ENCODE results near the gene PKMYT1.

The PKMYT1 gene

GRCh38 chr16:2975161-2975795, 5.0 kb downstream of the PKMYT1 start:
- in situ Hi-C loops (cut with HindIII; ENCODE audit: low sequenced_read_pairs), result no loop called here

DNA sequence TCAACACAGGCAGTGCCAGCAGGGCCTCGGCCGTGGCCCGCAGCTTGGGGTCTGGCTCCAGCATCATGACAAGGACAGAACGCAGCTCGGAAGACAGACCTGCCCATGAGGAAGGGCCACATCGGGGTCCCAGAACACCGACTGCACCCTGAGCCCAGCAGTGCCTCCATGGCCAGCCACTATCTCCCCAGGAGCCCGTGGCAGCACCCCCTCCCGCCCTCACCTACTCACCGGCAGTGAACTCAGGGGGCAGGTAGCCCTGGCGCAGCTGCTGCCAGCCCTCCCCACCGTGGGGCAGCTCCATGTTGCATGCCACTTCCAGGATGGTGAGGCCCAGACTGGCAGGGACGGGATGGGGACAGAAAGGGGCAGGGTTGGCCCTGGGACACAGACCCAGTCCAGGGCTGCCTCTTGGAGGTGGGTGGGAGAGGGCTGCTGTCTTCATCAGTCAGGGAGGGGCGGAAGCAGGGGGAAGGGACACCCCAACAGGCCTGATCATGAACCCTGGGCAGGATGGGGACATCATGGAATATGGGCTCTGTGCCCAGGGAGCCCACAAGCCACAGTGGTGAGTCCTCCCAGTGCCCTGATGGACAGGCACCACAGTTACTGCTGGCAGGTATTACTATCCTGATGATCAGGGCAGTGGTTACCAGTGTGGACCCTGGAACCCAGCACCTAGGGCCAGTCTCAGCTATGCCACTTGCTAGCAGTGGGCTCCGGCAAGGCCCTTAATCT, 5.8 kb downstream of the PKMYT1 start:
- in situ Hi-C loops (cut with HindIII; ENCODE audit: low sequenced_read_pairs), result no loop called here

- in situ Hi-C loops (cut with HindIII; ENCODE audit: low sequenced_read_pairs), result no loop called here
Measured at GRCh38 chr16:2973605-2974318, 6.5 kb downstream of the PKMYT1 start.

GRCh38 chr16:2973093-2973492, 7.2 kb downstream of the PKMYT1 start:
- in situ Hi-C loops (cut with HindIII; ENCODE audit: low sequenced_read_pairs), result no loop called here

GRCh38 chr16:2971985-2972784, 8.1 kb downstream of the PKMYT1 start:
- in situ Hi-C loops (cut with HindIII; ENCODE audit: low sequenced_read_pairs), result no loop called here

DNA sequence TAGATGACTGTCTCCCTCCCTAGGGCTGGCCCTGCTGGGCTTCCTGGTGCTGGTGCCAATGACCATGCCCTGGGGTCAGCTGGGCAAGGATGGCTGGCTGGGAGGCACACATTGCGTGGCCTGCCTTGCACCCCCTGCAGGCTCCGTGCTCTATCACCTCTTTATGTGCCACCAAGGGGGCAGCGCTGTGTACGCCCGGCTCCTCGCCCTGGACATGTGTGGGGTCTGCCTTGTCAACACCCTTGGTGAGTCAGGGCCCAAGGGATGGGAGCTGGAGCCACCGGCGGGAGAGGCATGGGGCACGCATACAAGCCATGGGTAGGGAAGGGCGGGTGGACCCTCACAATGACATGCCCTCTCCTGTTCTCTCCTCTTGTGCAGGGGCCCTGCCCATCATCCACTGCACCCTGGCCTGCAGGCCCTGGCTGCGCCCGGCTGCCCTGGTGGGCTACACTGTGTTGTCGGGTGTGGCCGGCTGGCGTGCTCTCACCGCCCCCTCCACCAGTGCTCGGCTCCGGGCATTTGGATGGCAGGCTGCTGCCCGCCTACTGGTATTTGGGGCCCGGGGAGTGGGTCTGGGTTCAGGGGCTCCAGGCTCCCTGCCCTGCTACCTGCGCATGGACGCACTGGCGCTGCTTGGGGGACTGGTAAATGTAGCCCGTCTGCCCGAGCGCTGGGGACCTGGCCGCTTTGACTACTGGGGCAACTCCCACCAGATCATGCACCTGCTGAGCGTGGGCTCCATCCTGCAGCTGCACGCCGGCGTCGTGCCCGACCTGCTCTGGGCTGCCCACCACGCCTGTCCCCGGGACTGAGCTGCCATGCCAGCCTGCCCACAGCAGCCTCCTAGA, 8.9 kb downstream of the PKMYT1 start:
- in situ Hi-C loops (cut with HindIII; ENCODE audit: low sequenced_read_pairs), result no loop called here

DNA sequence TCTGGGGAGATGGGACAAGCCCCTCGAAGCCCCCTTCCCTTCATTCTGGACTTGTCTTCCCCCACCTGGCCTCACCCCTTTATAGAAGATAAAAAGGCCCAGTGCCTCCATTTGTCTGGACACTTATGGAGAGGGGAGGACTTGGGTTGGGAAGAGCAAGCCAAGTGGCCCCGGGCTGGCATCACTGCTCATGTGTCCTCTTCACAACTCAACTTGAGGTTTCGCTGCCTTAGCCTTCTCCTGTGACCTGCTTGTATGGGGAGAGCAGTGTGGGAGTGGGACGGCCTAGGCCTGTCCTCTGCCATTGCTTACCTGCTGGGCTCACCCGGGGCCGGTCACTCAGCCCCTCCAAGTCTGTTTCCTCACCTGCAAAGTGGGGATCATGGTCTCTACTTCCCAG, 9.7 kb downstream of the PKMYT1 start:
- in situ Hi-C loops (cut with HindIII; ENCODE audit: low sequenced_read_pairs), result no loop called here

- in situ Hi-C loops (cut with HindIII; ENCODE audit: low sequenced_read_pairs), result no loop called here
Measured at GRCh38 chr16:2969545-2970521, 10.4 kb downstream of the PKMYT1 start.

DNA sequence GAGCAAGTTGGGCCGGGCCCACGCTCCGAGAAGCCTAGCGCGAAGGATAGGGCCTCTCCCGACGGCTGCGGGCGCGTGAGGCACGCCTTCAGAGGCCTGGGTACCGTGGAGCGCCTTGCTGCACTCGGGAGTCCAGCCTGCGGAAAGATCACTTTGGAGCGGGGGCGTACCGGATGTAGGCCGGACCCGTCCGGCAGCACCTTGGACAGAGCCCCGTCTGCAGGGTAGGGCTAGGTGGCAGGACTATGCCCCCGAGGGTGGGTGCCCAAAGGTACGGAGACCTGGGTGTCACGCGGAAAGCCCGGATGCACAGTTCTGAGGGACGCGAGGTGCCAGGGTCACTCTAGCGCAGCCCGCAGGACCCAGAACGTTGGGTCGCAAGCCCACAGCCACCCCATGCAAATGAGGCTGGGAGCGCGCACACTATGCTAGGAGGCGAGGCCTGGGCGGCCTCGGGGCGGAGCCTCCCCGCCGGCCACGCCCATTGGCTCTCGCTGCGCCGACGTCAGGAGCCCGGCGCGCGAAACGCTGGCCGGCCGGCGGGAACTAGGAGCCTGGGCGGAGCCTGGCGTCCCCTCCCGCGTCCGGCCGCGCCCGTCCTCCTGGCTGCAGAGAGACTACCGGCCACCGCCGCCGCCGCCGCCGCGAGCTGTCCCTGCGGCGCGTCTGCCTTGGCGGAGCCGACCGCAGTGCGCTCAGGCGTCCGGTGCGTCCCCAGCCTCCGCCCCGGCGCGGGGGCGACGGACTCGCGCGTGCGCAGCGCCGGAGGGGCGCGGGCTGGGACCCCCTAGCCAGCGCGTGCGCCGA, 11.3 kb downstream of the PKMYT1 start, which contains the start of gene PAQR4:
TSS of gene PAQR4 (plus strand) at position 611 of the 807 bp plus-strand sequence. CDS start 327 bp downstream, outside the sequence.
- in situ Hi-C loops (cut with HindIII; ENCODE audit: low sequenced_read_pairs), result no loop called here

DNA sequence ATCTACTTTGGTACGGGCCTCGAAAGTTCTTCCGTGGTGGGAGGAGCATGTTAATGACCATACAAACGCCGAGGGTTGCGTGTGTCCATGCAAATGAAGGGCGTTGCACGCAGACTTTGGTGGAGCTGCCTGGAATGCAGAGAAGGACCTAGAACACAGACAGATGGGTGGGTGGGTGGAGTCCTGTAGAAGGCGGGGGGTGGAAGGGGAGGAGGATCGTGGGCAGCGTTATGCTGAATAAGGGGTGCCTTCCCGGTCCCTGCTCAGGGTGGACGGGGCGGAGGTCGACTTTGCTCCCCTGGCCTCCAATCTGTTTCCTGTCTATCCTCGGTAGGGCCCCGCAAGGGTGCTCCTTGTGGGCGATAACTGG, 11.9 kb downstream of the PKMYT1 start:
- in situ Hi-C loops (cut with HindIII; ENCODE audit: low sequenced_read_pairs), result no loop called here

DNA sequence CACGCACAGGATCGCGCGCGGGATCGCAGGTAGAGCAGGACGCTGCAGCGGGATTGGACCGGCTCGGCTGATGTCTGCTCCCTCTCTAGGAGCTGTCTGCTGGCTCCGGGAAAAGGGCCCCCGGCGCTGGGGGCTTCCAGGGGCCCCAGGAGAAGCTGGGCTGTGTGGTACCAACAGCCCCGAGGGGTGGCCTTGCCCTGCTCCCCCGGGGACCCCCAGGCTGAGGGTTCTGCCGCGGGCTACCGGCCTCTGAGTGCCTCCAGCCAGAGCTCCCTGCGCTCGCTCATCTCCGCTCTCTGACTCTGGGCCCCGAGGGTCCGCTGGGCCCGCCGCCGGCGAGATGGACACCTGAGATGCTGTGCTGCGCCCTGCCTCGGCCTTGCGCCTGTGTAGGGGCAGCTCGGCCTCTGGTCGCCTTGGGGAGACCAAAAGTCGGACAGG, 12.5 kb downstream of the PKMYT1 start:
- in situ Hi-C loops (cut with HindIII; ENCODE audit: low sequenced_read_pairs), result no loop called here

DNA sequence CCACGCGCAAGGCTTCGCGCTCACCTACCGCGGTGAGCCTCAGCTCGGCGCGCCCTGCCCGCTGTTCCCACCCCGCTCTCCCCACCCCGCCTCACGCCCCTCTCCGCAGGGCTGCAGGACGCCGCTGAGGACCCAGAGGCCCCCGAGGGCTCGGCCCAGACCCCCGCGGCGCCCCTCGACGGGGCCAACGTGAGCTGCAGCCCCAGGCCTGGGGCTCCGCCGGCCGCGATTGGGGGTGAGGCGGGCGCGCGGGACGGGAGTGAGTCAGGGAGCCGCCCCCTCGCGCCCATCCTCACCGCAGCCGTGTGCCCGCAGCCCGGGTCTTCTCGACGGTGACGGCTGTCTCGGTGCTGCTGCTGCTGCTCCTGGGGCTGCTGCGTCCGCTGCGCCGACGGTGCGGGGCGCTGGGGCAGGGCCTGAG, 13.0 kb downstream of the PKMYT1 start:
- in situ Hi-C loops (cut with HindIII; ENCODE audit: low sequenced_read_pairs), result no loop called here

- in situ Hi-C loops (cut with HindIII; ENCODE audit: low sequenced_read_pairs), result no loop called here
Measured at GRCh38 chr16:2966808-2967191, 13.4 kb downstream of the PKMYT1 start.

DNA sequence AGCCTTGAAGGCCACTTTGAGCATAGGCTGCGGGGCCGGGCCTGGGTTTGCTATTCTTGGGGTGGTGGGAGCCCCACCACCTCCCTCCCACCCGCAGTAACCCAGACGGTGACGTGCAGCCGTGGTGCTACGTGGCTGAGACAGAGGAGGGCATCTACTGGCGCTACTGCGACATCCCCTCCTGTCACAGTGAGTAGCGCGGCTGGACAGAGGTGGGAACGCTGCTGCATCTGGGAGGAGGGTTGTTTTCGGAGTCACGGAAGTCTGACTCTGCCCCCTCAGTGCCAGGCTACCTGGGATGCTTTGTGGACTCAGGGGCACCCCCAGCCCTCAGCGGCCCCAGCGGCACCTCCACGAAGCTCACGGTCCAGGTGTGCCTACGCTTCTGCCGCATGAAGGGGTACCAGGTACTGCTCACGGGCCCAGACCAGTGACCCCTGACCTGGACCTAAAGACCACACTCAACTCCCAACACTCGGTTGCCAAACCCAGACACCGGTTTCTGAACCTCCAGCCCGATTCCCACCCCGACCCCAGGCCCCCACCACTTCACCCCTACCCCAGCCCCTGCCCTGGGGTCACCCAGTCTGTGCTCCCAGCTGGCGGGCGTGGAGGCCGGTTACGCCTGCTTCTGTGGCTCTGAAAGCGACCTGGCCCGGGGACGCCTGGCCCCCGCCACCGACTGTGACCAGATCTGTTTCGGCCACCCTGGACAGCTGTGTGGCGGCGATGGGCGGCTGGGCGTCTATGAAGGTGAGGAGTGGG, 14.0 kb downstream of the PKMYT1 start:
- in situ Hi-C loops (cut with HindIII; ENCODE audit: low sequenced_read_pairs), result no loop called here

DNA sequence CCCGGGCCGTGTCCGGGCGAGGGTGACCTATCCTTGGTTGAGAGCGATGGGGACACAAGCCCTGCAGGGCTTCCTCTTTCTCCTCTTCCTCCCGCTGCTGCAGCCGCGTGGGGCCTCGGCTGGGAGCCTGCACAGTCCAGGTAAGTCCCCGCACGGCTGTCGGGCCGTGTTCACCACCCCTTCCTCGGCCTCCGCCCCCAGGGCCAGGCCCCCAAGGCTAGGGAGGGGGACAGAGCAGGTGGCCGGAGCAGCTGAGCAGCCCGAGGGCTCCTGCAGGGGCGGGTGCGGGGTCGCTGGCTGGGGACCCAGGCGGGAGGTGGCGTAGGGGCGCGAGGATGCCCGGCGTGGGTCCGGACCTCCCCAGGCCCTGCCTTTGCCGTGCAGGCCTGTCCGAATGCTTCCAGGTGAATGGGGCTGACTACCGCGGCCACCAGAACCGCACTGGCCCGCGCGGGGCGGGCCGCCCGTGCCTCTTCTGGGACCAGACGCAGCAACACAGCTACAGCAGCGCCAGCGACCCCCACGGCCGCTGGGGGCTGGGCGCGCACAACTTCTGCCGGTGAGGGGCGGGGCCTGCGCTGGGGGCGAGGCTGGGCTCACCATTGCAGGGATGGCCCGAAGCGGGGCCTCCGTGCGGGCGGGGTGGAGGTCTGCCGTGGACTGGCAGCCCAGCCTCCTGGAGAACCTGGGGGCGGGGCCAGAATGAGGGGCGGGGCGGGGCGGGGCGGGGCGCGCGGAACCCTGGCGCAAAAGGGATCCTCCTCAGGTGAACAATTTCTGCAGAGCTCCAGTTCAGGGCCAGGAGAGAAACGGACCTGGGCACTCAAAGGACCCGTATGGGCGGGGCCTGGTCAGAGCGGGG, 15.5 kb downstream of the PKMYT1 start:
- in situ Hi-C loops (cut with HindIII; ENCODE audit: low sequenced_read_pairs), result no loop called here

DNA sequence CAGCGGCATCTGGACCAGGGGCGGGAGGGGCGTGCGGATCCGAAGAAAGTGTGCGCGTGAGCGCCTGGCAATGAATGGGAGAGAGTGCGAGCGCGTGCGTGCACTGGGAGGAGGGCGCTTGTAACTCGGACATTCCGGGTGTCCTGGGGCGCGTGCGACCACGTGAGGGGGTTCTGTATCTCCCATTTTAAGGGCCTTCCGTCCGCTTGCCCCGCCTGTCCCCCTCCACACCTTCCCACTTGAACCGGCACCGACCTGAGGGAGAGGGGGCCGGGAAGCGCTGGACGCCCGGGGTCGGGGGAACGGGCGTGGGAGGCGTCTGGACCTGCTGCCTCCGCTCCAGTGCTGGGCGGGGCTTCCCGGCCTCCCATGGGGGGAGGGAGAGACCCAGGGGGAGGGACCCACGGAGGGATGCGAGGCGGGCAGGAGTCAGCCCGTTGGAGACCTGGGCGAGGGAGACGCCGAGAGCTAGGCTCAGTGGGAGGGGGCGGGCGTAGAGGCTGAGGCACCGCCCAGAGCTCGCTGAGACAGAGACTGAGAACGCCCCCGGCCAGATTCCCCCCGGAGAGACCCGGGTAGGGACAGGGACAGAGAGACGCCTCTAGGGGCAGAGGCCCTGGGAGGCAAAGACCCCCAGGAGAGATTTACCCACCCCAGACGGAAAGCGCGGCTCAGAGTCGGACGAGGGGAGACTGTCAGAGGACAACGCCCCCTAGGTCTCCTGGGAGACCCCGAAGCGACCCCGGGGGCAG, 16.3 kb downstream of the PKMYT1 start, which contains the start of gene KREMEN2:
TSS of gene KREMEN2 (plus strand) at position 553 of the 752 bp plus-strand sequence. CDS start 246 bp downstream, outside the sequence.
- in situ Hi-C loops (cut with HindIII; ENCODE audit: low sequenced_read_pairs), result no loop called here
